Effector memory CD8-positive, alpha-beta T cell (primary cell): Measurements from ENCODE around the gene ZDHHC14.
"Not testable (repeated sequence)": the region's sequence is repeated elsewhere in the genome, so short reads cannot be mapped to it uniquely, and the experiment has no call there.

ENCODE experiments used
- ATAC-seq: fragments of 150-1000 bp; cut with Tn5 transposase; replicated peaks from 2 replicates; pipeline ENCODE4 v1.10.0; 2021; ENCODE audit warnings: mild to moderate bottlenecking, moderate library complexity
- DNase-seq, 3 experiments: peaks; one replicate each; pipeline ENCODE4 v3.0.0; 2021
- H3K27ac Mint-ChIP-seq, 2 donors: one replicate each; pipeline ENCODE4 v1.8.0; 2022; ENCODE audit warnings: mild to moderate bottlenecking in 2 of 2, mixed read lengths in 2 of 2, moderate library complexity in 2 of 2
- H3K27me3 Mint-ChIP-seq, 2 donors: one replicate each; pipeline ENCODE4 v1.8.0; 2022; ENCODE audit warnings: mixed read lengths in 2 of 2
- H3K36me3 Mint-ChIP-seq: one replicate; pipeline ENCODE4 v1.8.0; 2022; ENCODE audit warnings: mild to moderate bottlenecking, moderate library complexity, mixed read lengths; ENCODE audit not compliant: insufficient read depth
- H3K4me1 Mint-ChIP-seq, 2 donors: one replicate each; pipeline ENCODE4 v1.8.0; 2022; ENCODE audit warnings: low read depth in 2 of 2, mixed read lengths in 2 of 2
- H3K4me3 Mint-ChIP-seq, 2 donors: one replicate each; pipeline ENCODE4 v1.8.0; 2022; ENCODE audit warnings: mild to moderate bottlenecking in 2 of 2, mixed read lengths in 2 of 2, moderate library complexity in 2 of 2
- H3K9me3 Mint-ChIP-seq, 2 donors: one replicate each; pipeline ENCODE4 v1.8.0; 2022; ENCODE audit warnings: mixed read lengths in 2 of 2
- total RNA-seq, 9 experiments: gene quantifications; one replicate each; lab custom pipeline; 2026; lab: John Stamatoyannopoulos, UW

ZDHHC14 gene
- total RNA-seq = 3.7 to 12.8 (median 9.6) reads per million in 9 experiments

GRCh38 chr6:157380779-157381561 lies at the start of gene ZDHHC14:
ZDHHC14 (plus strand) TSS chr6:157381190.
- Mint-ChIP-seq H3K27me3 (no peaks in the 10 kb centered on the region), H3K36me3 (peaks cover 10% of the 10 kb centered on the region), H3K4me3 (peak within 1 kb of the TSS; percentile 85 to 88), H3K9me3 (no peaks in the 10 kb centered on the region), H3K27ac (peak within 1 kb of the TSS; percentile 86 to 89), H3K4me1 (peaks cover 24 to 38% of the 10 kb centered on the region in 2 donors)
- DNase-seq = peak; percentile 85 to 89 (median 87)
- peak; percentile 79 for ATAC-seq

GRCh38 chr6:157332813-157333212 lies 48.2 kb upstream of the ZDHHC14 start:
- no peak for DNase-seq
- peaks cover 48 to 62% of the 10 kb centered on the region in 2 donors for H3K27me3 Mint-ChIP-seq
- no peak overlapping the region for H3K4me3 Mint-ChIP-seq
- H3K4me1 Mint-ChIP-seq = no peaks in the 10 kb centered on the region
- H3K36me3 Mint-ChIP-seq = no peaks in the 10 kb centered on the region
- no peak for ATAC-seq
- no peaks in the 10 kb centered on the region for H3K9me3 Mint-ChIP-seq
- H3K27ac Mint-ChIP-seq = no peak overlapping the region

- peaks cover 48 to 63% of the 10 kb centered on the region in 2 donors for H3K27me3 Mint-ChIP-seq
- no peak for ATAC-seq
- no peaks in the 10 kb centered on the region for H3K9me3 Mint-ChIP-seq
- no peaks in the 10 kb centered on the region for H3K36me3 Mint-ChIP-seq
- no peaks in the 10 kb centered on the region for H3K4me1 Mint-ChIP-seq
- H3K27ac Mint-ChIP-seq = no peak overlapping the region
- no peak for DNase-seq
- no peak overlapping the region for H3K4me3 Mint-ChIP-seq
Observed at GRCh38 chr6:157333537-157333936, 47.5 kb upstream of the ZDHHC14 start.

- Mint-ChIP-seq H3K27me3 (peaks cover 48 to 67% of the 10 kb centered on the region in 2 donors), H3K4me1 (no peaks in the 10 kb centered on the region), H3K9me3 (no peaks in the 10 kb centered on the region), H3K4me3 (no peak overlapping the region), H3K36me3 (no peaks in the 10 kb centered on the region), H3K27ac (no peak overlapping the region)
- no peak for ATAC-seq
- DNase-seq = no peak
Observed at GRCh38 chr6:157333956-157334355, 47.0 kb upstream of the ZDHHC14 start.

- Mint-ChIP-seq H3K4me1 (no peaks in the 10 kb centered on the region), H3K9me3 (no peaks in the 10 kb centered on the region), H3K27me3 (peaks cover 52 to 72% of the 10 kb centered on the region in 2 donors), H3K4me3 (no peak overlapping the region), H3K36me3 (no peaks in the 10 kb centered on the region), H3K27ac (no peak overlapping the region)
- DNase-seq (no peak), ATAC-seq (no peak)
Observed at GRCh38 chr6:157335829-157336228, 45.2 kb upstream of the ZDHHC14 start.

GRCh38 chr6:157337276-157337675 lies 43.7 kb upstream of the ZDHHC14 start:
- H3K27ac Mint-ChIP-seq, H3K9me3 Mint-ChIP-seq, H3K4me1 Mint-ChIP-seq, DNase-seq, ATAC-seq, H3K4me3 Mint-ChIP-seq, H3K36me3 Mint-ChIP-seq: not testable (repeated sequence)
- H3K27me3 Mint-ChIP-seq = peaks cover 61 to 81% of the 10 kb centered on the region in 2 donors

GRCh38 chr6:157337751-157338150 lies 43.2 kb upstream of the ZDHHC14 start:
- no peaks in the 10 kb centered on the region for H3K9me3 Mint-ChIP-seq
- H3K4me1 Mint-ChIP-seq = no peaks in the 10 kb centered on the region
- peaks cover 56 to 76% of the 10 kb centered on the region in 2 donors for H3K27me3 Mint-ChIP-seq
- no peak for ATAC-seq
- H3K27ac Mint-ChIP-seq = no peak overlapping the region
- no peak for DNase-seq
- H3K36me3 Mint-ChIP-seq = no peaks in the 10 kb centered on the region
- no peak overlapping the region for H3K4me3 Mint-ChIP-seq

GRCh38 chr6:157339432-157339831 lies 41.6 kb upstream of the ZDHHC14 start:
- Mint-ChIP-seq H3K4me1 (no peaks in the 10 kb centered on the region), H3K36me3 (no peaks in the 10 kb centered on the region), H3K27me3 (peaks cover 44 to 62% of the 10 kb centered on the region in 2 donors), H3K9me3 (no peaks in the 10 kb centered on the region), H3K27ac (no peak overlapping the region), H3K4me3 (no peak overlapping the region)
- no peak for ATAC-seq
- no peak for DNase-seq

- DNase-seq (no peak), ATAC-seq (no peak)
- Mint-ChIP-seq H3K4me3 (no peak overlapping the region), H3K9me3 (no peaks in the 10 kb centered on the region), H3K36me3 (no peaks in the 10 kb centered on the region), H3K27ac (no peak overlapping the region), H3K4me1 (no peaks in the 10 kb centered on the region), H3K27me3 (peaks cover 41 to 56% of the 10 kb centered on the region in 2 donors)
Observed at GRCh38 chr6:157343732-157344131, 37.3 kb upstream of the ZDHHC14 start.

- H3K27ac Mint-ChIP-seq = no peak overlapping the region
- H3K4me1 Mint-ChIP-seq = no peaks in the 10 kb centered on the region
- peaks cover 29 to 35% of the 10 kb centered on the region in 2 donors for H3K27me3 Mint-ChIP-seq
- DNase-seq (no peak), ATAC-seq (no peak)
- H3K9me3 Mint-ChIP-seq = no peaks in the 10 kb centered on the region
- peaks cover 3% of the 10 kb centered on the region for H3K36me3 Mint-ChIP-seq
- no peak overlapping the region for H3K4me3 Mint-ChIP-seq
Observed at GRCh38 chr6:157346373-157346772, 34.6 kb upstream of the ZDHHC14 start.

GRCh38 chr6:157358287-157358686 lies 22.7 kb upstream of the ZDHHC14 start:
- Mint-ChIP-seq H3K27ac (no peak overlapping the region), H3K4me1 (no peaks in the 10 kb centered on the region), H3K4me3 (no peak overlapping the region), H3K27me3 (peaks cover 44 to 50% of the 10 kb centered on the region in 2 donors), H3K36me3 (no peaks in the 10 kb centered on the region), H3K9me3 (no peaks in the 10 kb centered on the region)
- ATAC-seq (no peak), DNase-seq (no peak)

- no peaks in the 10 kb centered on the region for H3K36me3 Mint-ChIP-seq
- H3K9me3 Mint-ChIP-seq = no peaks in the 10 kb centered on the region
- no peaks in the 10 kb centered on the region for H3K4me1 Mint-ChIP-seq
- peaks cover 26 to 50% of the 10 kb centered on the region in 2 donors for H3K27me3 Mint-ChIP-seq
- no peak overlapping the region for H3K4me3 Mint-ChIP-seq
- H3K27ac Mint-ChIP-seq = no peak overlapping the region
- no peak for DNase-seq
- ATAC-seq = no peak
Observed at GRCh38 chr6:157361886-157362285, 19.1 kb upstream of the ZDHHC14 start.

GRCh38 chr6:157364705-157365104 lies 16.3 kb upstream of the ZDHHC14 start:
- DNase-seq (no peak), ATAC-seq (no peak)
- H3K27ac Mint-ChIP-seq = no peak overlapping the region
- no peaks in the 10 kb centered on the region for H3K9me3 Mint-ChIP-seq
- H3K4me1 Mint-ChIP-seq = peaks cover 4% of the 10 kb centered on the region in 2 donors
- no peak overlapping the region for H3K4me3 Mint-ChIP-seq
- H3K27me3 Mint-ChIP-seq = peaks cover 24 to 41% of the 10 kb centered on the region in 2 donors
- H3K36me3 Mint-ChIP-seq = peaks cover 6% of the 10 kb centered on the region

- ATAC-seq (no peak), DNase-seq (no peak)
- Mint-ChIP-seq H3K27me3 (peaks cover 21 to 37% of the 10 kb centered on the region in 2 donors), H3K4me3 (no peak overlapping the region), H3K27ac (no peak overlapping the region), H3K36me3 (peaks cover 6% of the 10 kb centered on the region), H3K4me1 (peaks cover 7 to 8% of the 10 kb centered on the region in 2 donors), H3K9me3 (no peaks in the 10 kb centered on the region)
Observed at GRCh38 chr6:157366648-157367047, 14.3 kb upstream of the ZDHHC14 start.
